SHP77 (cell line): Measurements from ENCODE around the gene TSPAN4.

Experiments
- DNase-seq, 2 experiments: peaks; one replicate each; lab custom pipeline; 2025; lab: John Stamatoyannopoulos, UW

Gene TSPAN4

DNA sequence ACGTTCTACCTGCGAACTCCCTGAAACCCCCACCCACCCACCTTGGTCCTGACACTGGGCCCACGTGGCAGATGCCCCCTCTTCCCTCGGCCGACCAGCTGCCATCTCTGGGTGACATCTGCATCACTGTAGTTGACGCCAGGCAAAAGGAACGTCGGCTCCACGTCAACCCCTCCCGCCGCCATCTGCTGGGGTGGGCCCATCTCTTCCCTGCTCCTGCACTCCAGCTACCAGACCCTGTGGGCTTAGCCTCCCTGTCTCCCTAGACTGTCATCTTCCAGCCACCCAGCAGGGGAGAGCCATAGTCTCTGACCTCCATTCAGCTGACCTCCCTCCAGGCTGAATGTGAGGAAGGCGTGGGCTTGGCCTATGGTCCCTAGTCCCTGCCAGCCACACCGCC, 46.6 kb downstream of the TSPAN4 start:
- DNase-seq = no peak

GRCh38 chr11:889687-890475, 47.2 kb downstream of the TSPAN4 start:
- DNase-seq = no peak

GRCh38 chr11:890794-891540, 48.3 kb downstream of the TSPAN4 start:
- DNase-seq = no peak

GRCh38 chr11:893008-893654, 50.5 kb downstream of the TSPAN4 start:
- no peak for DNase-seq

- DNase-seq = no peak
Observed at GRCh38 chr11:894575-895201, 52.0 kb downstream of the TSPAN4 start.

GRCh38 chr11:895331-896110, 52.9 kb downstream of the TSPAN4 start:
- DNase-seq = no peak

DNA sequence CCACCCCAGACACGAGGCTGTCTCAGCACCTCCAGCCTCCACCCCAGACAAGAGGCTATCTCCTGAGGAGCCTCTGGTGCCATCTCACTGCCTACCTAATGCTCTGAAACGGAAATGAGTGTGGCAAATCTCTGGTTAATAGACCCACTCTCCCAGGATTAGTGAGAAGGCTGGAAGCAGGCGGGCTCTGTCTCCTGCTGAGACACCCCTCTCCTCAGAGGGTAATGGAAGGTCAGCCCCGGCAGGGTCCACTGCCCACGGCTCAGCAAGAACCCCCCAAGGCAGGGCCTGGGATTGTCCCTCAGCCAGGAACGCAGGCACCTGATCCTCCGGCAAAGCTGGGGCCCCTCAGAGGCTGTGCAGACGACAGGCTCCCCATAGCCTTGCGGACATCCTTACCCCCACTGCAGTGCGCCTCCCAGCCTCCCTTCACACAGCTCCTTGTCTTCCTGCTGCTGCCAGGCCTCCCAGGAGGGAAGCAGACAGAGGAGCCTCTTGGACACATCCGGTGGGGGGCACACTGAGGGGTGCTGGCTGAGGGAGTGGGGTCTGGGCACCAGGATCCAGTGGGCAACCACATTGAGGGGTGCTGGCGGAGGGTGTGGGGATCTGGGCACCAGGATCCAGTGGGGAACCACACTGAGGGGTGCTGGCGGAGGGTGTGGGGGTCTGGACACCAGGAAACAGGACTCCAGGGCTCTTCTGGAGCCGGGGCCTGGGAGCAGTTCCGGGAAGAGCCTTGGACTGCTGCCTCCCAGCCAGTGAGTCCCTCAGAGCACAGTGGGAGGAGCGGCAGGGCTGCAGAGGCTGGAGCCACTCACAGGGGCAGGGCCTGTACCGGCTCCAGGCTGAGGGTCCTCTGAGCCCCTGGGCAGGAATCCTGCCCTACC, 54.8 kb downstream of the TSPAN4 start:
- DNase-seq = no peak

DNA sequence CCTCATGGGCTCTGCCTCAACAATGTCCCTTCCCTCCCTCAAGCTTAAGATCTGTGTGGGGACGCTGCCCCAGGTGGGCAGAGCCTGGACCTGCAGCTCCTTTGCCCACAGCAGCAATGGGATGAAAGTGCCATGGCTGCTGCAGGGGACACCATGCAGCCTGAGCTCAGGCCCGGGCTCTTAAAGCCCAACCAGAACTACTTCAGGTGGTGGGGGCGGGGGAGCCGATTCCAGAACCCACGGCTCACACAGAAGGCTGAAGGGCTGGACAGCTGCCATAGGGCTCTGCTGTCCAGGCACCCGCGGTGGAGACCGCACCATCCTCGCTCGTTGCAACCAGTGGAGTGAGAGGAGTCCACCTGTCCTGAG, 55.5 kb downstream of the TSPAN4 start:
- no peak for DNase-seq

- no peak for DNase-seq
Observed at GRCh38 chr11:898540-899190, 56.0 kb downstream of the TSPAN4 start.

DNA sequence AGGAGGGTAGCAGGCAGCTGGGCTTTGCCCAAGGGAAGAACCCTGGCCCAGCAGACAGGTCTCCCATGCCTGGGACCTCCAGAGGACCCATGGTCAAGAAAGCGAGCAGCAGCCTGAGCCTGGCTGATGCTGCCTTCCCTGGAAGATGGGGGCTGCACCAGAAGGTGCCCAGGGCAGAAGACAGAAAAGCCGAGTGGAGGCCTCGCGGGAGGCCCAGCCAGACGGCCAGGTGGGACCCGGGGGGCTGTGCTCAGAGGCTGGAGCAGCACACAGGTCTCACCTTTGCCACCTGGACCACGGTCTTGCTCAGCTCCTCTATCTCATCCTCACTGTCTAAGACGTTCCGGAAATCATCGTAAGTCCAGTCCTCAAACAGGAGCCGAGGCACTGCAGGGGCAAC, 57.1 kb downstream of the TSPAN4 start:
- no peak for DNase-seq

DNA sequence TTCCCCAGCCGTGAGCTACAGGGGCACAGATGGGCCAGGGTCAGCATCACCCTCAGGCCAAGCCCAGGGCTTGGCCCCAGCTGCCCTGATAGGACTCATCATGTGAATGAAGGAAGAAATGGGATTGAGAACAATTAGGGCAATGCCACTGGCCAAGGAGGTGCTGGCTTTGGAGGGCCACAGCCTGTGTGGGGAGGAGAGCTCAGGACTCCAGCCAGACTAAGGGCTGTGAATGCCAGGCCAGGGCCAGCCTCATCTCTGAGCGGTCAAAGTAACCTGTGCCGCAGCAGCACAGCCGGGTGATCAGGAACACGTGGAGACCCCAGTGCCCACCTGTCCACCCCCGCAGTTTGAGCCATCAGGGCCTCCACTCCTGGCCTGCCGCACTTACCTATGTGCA, 57.9 kb downstream of the TSPAN4 start:
- DNase-seq = no peak

GRCh38 chr11:901452-902061, 58.9 kb downstream of the TSPAN4 start:
- no peak for DNase-seq

DNA sequence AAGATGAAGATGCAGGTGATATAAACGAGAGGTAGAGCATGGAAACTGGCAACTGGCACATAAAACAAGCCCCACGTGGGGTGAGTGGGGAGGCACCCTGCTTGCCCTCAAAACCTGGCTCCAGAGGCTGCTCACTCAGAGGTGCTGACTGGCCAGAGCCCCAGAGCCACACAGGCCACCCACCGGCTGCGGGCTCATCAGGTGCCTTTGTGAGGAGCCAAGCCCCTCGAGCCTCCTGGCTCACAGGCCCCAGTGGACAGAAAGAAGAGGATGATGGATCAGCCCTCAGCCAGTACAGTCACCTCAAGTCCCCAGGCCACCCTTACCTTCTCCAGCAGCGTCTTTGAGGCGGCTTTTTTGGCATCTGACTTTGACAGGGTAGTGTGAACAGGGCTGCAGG, 61.7 kb downstream of the TSPAN4 start:
- DNase-seq = no peak

GRCh38 chr11:905952-906351, 63.3 kb downstream of the TSPAN4 start:
- no peak for DNase-seq

- DNase-seq = no peak
Observed at GRCh38 chr11:907668-908067, 65.0 kb downstream of the TSPAN4 start.

GRCh38 chr11:908273-908672, 65.6 kb downstream of the TSPAN4 start:
- DNase-seq = no peak

GRCh38 chr11:909406-909805, 66.8 kb downstream of the TSPAN4 start:
- DNase-seq = no peak

DNA sequence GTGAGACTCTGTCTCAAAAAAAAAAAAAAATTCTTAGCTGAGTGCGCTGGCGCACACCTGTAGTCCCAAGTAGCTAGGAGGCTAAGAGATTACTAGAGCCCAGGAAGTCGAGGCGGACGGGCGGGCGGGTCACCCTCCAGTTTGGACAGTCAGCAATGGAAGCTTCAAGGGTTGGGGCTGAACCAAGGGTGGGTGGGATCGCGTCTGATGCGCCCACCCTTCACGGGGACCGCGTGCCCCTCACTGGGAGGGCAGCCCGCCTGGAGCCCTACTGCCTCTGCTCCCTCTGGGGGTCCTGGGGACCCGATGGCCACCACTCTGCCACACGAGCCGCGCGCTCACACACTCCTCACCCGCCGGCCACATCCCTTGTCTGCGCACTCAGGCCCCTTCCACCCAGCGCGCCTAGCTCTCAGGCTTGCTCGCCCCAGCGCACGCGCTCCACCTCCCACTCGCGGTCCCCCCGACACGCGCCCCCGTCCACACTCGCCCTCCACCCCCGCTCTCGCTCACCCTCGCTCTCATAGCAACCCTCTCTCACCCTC, 67.5 kb downstream of the TSPAN4 start:
- no peak for DNase-seq

DNA sequence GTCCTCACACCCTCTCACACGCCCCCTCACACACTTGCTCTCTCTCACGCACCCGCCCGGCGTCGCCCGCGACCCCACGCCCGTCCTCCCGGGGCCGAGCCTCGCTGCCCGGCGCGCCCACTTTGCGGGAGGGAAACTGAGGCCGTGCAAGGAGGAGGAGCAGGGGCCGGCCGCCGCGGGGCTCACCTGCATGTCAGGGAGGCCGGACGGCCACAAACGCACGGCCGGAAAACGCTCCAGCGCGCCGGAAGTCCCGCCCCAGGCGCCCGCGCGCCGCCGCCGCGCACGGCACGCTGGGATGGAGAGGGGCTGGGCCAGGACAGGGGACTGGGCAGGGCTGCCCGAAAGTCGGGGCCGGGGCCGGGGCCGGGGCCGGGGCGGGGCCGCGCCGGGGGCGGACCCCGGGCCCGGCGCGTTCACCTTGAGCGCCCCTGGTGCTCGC, 68.0 kb downstream of the TSPAN4 start, which contains the start of gene CHID1:
TSS of gene CHID1 (minus strand) at position 222 of the 442 bp plus-strand sequence. CDS start 5,994 bp downstream, outside the sequence.
- peak; percentile 42 to 44 for DNase-seq
